HEK293T (cell line): ENCODE results near the gene WDR27.

Experiments
- CTCF ChIA-PET: fragments of 350-600 bp; formaldehyde crosslinking; extraction: SDS; loops from one replicate; lab custom pipeline; 2021; ENCODE audit warnings: antibody characterized with exemption, inconsistent platforms; lab: Yijun Ruan, JAX
- POLR2A ChIA-PET: fragments of 350-600 bp; formaldehyde crosslinking; extraction: SDS; loops from one replicate; lab custom pipeline; 2020; ENCODE audit warnings: antibody characterized with exemption, inconsistent platforms; lab: Yijun Ruan, JAX
- DNase-seq: peaks from one replicate; pipeline ENCODE4 v3.0.0; 2012; ENCODE audit warnings: mixed read lengths; ENCODE audit errors: extremely low spot score
- ARNT ChIP-seq: fragments of 450-650 bp; IDR thresholded peaks from 2 replicates; pipeline ENCODE4 v1.6.1; 2017; ENCODE audit warnings: mild to moderate bottlenecking
- BHLHE40 ChIP-seq: fragments of 450-650 bp; IDR thresholded peaks from 2 replicates; pipeline ENCODE4 v1.6.1; 2016; ENCODE audit warnings: mild to moderate bottlenecking, moderate library complexity, borderline replicate concordance
- CTBP1 ChIP-seq: fragments of 450-650 bp; IDR thresholded peaks from 2 replicates; pipeline ENCODE4 v1.6.1; 2016; ENCODE audit warnings: borderline replicate concordance
- ELF4 ChIP-seq: fragments of 450-650 bp; IDR thresholded peaks from 2 replicates; pipeline ENCODE4 v1.6.1; 2017; ENCODE audit warnings: antibody characterized with exemption
- FOXA1 ChIP-seq: fragments of 450-650 bp; IDR thresholded peaks from 2 replicates; pipeline ENCODE4 v1.6.1; 2016; ENCODE audit warnings: mild to moderate bottlenecking
- FOXK2 ChIP-seq: fragments of 450-650 bp; IDR thresholded peaks from 2 replicates; pipeline ENCODE4 v1.6.1; 2016; ENCODE audit warnings: mild to moderate bottlenecking
- FOXM1 ChIP-seq: fragments of 450-650 bp; IDR thresholded peaks from 2 replicates; pipeline ENCODE4 v1.6.1; 2017; ENCODE audit warnings: mild to moderate bottlenecking, borderline replicate concordance
- HDGF ChIP-seq: fragments of 450-650 bp; IDR thresholded peaks from 2 replicates; pipeline ENCODE4 v1.6.1; 2017; ENCODE audit warnings: antibody characterized with exemption, borderline replicate concordance
- L3MBTL2 ChIP-seq: fragments of 450-650 bp; conservative IDR thresholded peaks from 2 replicates; pipeline ENCODE4 v1.6.1; 2016; ENCODE audit warnings: mild to moderate bottlenecking
- LEF1 ChIP-seq: fragments of 450-650 bp; IDR thresholded peaks from 2 replicates; pipeline ENCODE4 v1.6.1; 2017; ENCODE audit warnings: mild to moderate bottlenecking, borderline replicate concordance
- NFRKB ChIP-seq: fragments of 450-650 bp; IDR thresholded peaks from 2 replicates; pipeline ENCODE4 v1.6.1; 2016; ENCODE audit warnings: mild to moderate bottlenecking, moderate library complexity
- SP1 ChIP-seq: fragments of 450-650 bp; IDR thresholded peaks from 2 replicates; pipeline ENCODE4 v1.6.1; 2017
- SUZ12 ChIP-seq: fragments of 450-650 bp; IDR thresholded peaks from 2 replicates; pipeline ENCODE4 v1.6.1; 2016; ENCODE audit warnings: mild to moderate bottlenecking
- TARDBP ChIP-seq: fragments of 450-650 bp; IDR thresholded peaks from 2 replicates; pipeline ENCODE4 v1.6.1; 2016
- ZNF384 ChIP-seq: fragments of 450-650 bp; IDR thresholded peaks from 2 replicates; pipeline ENCODE4 v1.6.1; 2016
- TF ChIP-seq, protein P1 (sequence below): fragments of 450-650 bp; IDR thresholded peaks from 2 replicates; pipeline ENCODE4 v1.6.1; 2016

The WDR27 gene

GRCh38 chr6:169501777-169502313, 200.0 kb downstream of the WDR27 start:
- ChIA-PET CTCF (no interaction called here), POLR2A (no interaction called here)
- no peak for DNase-seq
- TF ChIP-seq LEF1 (no peak), ZNF384 (no peak), SP1 (no peak), HDGF (no peak), SUZ12 (no peak), CTBP1 (no peak)

DNA sequence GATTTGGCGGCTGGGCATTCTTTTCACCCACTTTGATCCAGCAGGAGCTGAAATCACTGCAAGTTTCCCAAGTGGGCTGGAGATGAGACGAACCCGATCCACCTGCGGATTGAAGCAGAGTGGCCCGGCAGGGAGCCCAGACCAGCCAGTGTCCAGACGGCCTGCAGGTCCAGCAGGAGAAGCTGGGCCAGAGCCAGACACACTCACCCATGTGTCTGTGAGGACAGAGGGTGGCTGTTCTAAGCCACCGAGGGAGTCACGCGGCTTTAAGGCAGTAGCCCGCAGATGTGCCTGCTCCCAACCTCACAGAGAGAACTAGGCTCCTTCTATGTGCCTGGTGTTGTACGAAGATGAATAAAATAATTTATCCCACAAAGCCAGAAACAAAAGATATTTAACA, 200.7 kb downstream of the WDR27 start:
- ChIA-PET POLR2A (no interaction called here), CTCF (no interaction called here)
- no peak for DNase-seq
- TF ChIP-seq FOXK2 = no peak
- TF ChIP-seq SP1 = no peak
- TF ChIP-seq ZNF384 = no peak
- no peak for TF ChIP-seq NFRKB

DNA sequence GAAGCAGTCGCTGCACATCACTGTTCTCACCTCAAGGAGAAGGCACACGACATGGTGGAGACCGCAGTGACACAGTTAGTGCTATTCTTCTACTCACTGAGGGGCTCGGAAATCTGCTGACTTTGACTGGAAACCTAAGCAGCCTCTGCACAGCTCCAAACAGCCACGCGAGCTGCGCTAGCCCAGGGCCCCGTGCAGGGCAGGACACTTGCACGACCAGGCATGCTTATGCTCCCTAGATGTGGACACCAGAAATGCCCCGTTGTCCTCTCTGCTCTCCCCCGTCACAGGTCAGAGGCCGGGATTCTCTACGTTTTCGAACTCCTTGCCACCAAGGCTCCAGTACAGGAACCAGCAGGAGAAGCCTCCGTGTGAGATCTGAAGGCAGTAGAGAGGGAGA, 201.1 kb downstream of the WDR27 start:
- no peak for TF ChIP-seq ARNT
- no peak for TF ChIP-seq LEF1
- TF ChIP-seq NFRKB = no peak
- no peak for TF ChIP-seq SP1
- TF ChIP-seq, protein P1, sequence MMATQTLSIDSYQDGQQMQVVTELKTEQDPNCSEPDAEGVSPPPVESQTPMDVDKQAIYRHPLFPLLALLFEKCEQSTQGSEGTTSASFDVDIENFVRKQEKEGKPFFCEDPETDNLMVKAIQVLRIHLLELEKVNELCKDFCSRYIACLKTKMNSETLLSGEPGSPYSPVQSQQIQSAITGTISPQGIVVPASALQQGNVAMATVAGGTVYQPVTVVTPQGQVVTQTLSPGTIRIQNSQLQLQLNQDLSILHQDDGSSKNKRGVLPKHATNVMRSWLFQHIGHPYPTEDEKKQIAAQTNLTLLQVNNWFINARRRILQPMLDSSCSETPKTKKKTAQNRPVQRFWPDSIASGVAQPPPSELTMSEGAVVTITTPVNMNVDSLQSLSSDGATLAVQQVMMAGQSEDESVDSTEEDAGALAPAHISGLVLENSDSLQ = no peak
- no peak for TF ChIP-seq HDGF
- no peak for TF ChIP-seq BHLHE40
- TF ChIP-seq ZNF384 = no peak
- no peak for TF ChIP-seq CTBP1
- CTCF ChIA-PET = no interaction called here
- no peak for DNase-seq
- POLR2A ChIA-PET = no interaction called here

DNA sequence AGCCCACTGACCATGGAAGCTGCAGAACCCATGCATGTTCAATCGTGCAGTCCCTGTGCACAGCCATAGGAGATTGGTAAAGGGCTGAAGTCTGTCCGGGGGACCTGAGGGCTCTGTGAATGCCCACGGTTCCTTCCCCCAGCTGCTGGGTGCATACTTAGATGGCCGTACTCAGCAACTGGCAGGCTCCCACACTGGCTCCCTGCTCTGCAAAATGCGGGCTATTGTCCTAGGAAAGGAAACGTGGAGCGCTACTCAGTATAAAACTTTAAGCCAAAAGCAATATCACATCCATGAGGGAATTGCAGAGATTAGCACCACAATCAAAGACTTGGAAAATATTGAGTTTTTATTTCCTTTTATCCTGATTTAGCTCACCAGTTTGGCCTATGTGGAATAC, 202.0 kb downstream of the WDR27 start:
- ChIA-PET POLR2A (no interaction called here), CTCF (no interaction called here)
- DNase-seq = no peak
- TF ChIP-seq SP1 (no peak), L3MBTL2 (no peak), ARNT (no peak), BHLHE40 (no peak), FOXK2 (no peak), HDGF (no peak), FOXM1 (no peak), LEF1 (no peak), FOXA1 (no peak), CTBP1 (no peak), ELF4 (no peak), ZNF384 (no peak)
- TF ChIP-seq, protein P1 = no peak

GRCh38 chr6:169498916-169499513, 202.8 kb downstream of the WDR27 start:
- TF ChIP-seq CTBP1 (no peak), ARNT (no peak), HDGF (no peak), SUZ12 (no peak), BHLHE40 (no peak), FOXA1 (no peak), TARDBP (no peak), ZNF384 (no peak), L3MBTL2 (no peak), LEF1 (no peak), FOXM1 (no peak), NFRKB (no peak), SP1 (no peak), ELF4 (no peak), FOXK2 (no peak)
- TF ChIP-seq, protein P1 = no peak
- ChIA-PET POLR2A (no interaction called here), CTCF (no interaction called here)
- DNase-seq = no peak

DNA sequence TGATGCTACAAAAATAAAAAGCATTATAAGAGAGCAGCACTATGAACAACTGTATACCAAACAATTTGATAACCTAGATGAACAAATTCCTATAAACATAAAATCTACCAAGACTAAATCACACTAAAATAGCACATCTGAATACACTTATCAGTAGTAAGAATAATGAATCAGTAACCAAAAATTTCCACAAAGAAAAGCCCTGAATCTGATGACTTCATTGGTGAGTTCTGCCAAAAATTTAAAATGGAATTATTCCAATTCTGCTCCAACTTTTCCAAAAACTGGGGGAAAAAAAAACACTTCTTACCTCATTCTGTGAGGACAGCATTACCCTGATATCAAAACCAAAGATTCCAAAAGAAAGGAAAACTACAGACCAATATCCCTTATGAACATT, 206.2 kb downstream of the WDR27 start:
- no peak for DNase-seq
- CTCF ChIA-PET = no interaction called here
- POLR2A ChIA-PET = no interaction called here
- TF ChIP-seq LEF1 (no peak), HDGF (no peak), FOXA1 (no peak), ZNF384 (no peak), FOXK2 (no peak), SP1 (no peak), CTBP1 (no peak), FOXM1 (no peak), BHLHE40 (no peak), NFRKB (no peak), ARNT (no peak), L3MBTL2 (no peak), ELF4 (no peak), SUZ12 (no peak), TARDBP (no peak)
- TF ChIP-seq, protein P1 = no peak
